GM18867 (cell line): ENCODE data around the gene TESK2.
"Not testable (repeated sequence)": the region's sequence is repeated elsewhere in the genome, so short reads cannot be mapped to it uniquely, and the experiment has no call there.

ENCODE experiments used
- ATAC-seq: cut with Tn5 transposase; IDR thresholded peaks from one replicate; pipeline ENCODE4 v1.9.1; 2021; ENCODE audit warnings: mild to moderate bottlenecking, moderate library complexity; ENCODE audit not compliant: unreplicated experiment

Gene TESK2

DNA sequence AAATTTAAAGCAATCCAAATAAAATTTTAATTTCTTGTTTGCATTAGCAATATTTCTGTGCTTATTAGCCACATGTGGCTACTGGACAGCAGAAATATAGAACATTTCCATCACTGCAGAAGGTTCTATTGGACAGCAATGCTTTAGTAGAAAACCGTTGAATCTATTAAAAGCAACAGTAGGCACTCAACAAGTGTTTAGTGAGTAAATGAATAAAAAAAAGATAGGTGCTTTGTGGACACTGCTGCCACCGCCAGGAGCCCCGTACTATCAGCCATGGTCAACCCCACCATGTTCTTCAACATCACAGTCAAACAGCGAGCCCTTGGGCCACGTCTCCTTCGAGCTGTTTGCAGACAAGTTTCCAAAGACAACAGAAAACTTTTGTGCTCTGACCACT is 76.2 kb downstream of the TESK2 start:
- no peak for ATAC-seq

DNA sequence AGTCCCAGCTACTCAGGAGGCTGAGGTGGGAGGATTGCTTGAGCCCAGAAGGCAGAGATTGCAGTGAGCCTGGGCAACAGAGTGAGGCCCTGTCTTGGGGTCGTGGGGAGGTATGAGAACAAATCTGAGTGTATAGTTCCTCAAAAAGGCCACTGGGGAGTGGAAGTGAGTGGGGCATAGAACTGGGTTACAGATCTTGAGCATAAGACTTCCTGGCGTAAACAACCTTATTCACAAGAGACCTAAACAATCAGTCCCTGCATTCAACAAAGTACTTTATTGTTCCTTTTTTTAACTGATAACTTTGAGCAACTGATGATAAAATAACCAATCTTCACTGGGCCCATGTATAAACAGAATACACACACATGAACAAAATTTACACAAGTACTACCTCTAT is 78.1 kb downstream of the TESK2 start:
- no peak for ATAC-seq

DNA sequence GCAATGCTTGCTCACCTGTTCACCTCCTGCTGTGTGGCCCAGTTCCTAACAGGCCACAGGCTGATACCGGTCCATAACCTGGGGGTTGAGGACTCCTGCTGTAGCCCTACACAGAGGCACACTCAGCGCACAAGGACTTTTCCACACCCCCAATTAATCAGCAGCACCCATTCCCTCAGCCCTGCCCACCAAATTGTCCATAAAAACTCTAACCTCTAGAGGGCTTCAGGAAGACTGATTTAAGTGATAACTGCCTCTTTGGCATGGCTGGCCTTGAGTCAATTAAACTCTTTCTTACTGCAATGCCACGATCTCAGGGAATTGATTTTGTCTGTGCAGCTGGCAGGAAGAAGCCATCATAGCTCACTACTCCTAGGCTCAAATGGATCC is 79.5 kb downstream of the TESK2 start:
- no peak for ATAC-seq

DNA sequence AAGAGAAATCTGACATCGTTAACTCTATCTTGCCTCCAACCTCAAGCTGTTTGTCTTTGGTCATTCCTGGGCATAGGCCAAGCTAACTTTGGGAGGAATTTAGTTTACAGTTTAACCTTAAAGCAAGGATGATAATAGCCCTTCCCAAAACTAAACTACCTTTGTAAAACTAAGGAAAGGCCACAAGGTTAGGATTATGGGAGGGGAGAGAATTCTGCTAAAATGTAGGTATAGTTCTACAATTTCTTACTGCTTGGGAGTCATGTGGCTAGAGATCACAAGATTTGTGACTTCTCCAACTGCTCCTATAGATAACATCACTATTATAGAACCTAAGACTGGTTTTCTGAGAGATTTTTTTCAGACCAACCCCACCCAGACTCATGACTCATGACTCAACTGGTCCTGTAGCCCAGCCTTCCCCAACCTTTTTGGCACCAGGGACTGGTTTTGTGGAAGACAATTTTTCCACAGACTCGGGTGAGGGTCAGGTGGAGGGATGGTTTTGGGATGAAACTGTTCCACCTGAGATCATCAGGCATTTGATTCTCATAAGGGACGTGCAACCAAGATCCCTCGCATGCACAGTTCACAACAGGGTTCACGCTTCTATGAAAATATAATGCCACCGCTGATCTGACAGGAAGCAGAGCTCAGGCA is 80.0 kb downstream of the TESK2 start:
- no peak for ATAC-seq

DNA sequence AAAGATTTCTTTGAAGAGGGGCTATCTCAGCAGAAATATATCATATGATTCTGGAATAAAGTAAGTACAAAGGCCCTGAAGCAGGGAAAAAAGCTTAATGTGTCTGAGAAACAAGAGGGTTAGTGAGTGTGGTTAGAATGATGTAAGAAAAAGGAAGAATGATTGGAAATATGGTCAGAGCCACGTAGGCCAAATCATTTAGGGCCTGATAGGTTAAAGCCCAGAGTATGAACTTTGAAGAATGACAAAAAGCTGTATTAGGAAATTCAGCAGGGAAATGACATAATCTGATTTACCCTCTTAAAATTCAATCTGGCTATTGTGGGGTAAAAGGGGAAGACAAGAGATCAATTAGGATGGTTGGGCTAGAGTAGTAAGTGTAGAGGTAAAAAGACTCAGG is 81.7 kb downstream of the TESK2 start:
- no peak for ATAC-seq

DNA sequence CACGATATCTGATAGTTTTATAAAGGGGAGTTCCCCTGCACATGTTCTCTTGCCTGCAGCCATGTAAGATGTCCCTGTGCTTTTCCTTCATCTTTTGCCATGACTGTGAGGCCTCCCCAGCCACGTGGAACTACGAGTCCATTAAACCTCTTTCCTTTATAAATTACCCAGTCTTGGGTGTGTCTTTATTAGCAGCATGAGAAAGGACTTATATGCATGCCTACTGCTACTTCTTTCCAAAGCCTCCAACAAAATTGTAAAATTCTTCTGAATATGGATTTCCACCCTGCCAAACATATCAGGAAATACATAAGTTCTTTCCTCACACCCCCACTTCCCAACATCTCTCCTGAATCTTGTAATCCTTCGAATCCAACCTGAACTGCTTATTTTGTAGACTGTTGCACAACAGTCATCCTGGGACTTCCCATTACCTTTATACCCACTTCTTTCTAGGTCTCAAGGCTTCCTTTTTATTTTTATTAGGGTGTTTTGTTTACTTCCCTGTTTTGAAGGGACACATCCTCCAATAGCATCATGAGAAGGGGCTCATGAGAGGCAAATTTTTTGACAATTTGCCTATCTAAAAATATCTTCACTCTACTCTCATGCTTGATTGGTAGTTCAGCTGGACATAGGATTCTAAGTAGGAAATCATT is 83.2 kb downstream of the TESK2 start:
- no peak for ATAC-seq

DNA sequence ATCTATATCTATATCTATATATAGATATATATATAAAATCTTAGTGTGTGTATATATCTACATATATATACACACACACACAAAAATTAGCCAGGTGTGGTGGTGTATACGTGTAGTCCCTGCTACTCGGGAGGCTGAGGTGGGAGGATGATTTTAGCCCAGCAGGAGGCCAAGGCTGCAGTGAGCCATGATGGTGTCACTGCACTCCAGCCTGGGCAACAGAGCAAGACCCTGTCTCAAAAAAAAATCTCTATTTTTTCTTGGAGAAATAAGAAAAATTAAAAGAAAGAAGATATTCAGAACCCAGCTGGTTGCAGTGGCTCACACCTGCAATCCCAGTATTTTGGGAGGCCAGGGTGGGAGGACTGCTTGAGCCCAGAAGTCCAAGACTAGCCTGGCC is 85.3 kb downstream of the TESK2 start:
- ATAC-seq = no peak

DNA sequence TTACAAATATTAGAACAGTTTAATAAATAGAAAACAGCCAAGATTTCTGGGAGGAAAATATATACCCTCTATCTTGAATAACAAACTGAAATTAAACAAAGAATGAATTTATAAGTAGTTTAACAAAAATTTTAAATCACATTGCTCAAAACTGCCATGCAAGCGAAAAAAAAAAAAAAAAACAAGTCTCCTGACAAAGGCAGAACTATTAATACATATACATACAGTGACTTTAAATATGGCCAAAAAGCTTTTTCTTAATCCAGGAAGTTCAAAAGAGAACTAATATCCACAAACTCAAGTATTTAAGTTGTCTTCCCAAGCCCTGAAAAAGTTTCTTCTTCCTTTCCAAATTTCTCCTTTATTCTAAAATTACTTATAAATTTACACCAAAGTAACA is 87.2 kb downstream of the TESK2 start:
- ATAC-seq = no peak

DNA sequence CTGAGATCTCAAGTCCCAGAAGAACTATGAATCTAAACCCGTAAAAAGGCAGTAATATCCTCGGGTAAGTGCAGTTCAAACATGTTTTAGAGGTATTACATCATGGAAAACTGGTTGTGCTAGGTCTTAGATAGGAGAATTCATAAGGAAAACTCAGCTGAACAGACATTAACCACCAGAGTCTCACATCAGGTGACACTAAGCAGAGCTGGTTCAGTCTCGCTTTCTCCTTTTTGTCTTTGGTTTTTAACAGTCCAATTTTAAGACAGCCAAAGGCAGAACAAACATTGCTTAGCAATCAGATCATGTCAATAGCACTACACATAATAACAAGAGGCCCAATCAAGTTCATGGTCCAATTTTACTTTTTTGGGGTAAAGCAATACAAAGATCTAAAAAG is 87.7 kb downstream of the TESK2 start:
- ATAC-seq = no peak

DNA sequence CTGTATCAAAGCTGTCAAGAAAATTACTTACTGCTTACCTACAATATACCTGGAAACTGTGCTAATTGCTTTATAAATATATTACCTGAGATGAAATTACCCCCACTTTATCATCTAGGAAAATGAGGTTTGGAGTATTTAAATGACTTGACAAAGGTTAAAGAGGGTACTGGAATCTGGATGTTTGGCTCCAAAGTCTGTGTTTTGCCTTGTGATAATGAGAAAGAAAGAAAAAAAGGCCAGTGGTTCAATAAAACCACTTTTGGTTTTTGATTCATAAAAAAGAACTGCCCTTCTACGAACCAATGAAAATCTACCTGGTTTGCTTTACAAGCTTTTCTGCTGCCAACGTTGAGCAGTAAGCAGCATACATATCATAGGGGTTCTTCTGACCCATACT is 89.4 kb downstream of the TESK2 start:
- no peak for ATAC-seq

DNA sequence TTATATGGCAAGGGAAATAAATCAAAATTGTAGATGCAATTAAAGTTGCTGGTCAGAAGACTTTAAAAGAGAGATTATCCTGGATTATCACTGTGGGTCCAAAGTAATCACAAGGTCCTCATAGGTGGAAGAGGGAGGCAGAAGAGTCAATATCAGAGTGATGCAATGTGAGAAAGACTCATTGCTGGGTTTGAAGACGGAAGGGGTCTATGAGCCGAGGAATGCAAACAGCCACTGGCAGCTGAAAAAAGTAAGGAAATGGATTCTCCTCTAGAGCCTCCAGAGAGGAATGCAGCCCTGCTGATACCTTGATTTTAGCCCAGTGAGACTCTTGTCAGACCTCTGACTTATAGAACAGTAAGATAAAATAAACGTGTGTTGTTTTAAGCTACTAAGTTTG is 90.9 kb downstream of the TESK2 start:
- ATAC-seq = no peak

DNA sequence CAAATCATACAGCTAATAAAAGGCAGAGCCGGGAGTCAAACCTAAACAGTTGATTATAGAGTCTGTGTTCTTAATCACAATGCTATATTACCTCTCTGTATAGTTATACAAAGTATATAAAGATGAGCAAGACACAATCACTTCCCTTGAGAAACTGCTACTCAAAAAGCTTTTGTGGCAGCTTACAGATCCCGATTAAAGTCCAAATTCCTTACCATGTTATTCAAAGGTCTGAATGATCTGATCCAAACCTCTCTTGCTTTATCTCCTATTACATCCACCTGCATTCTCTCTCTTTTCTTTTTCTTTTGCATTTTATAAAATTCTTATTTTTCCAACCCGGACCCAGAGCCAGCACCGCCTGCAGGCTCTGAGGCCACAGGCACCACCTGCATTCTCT is 93.7 kb downstream of the TESK2 start:
- no peak for ATAC-seq

DNA sequence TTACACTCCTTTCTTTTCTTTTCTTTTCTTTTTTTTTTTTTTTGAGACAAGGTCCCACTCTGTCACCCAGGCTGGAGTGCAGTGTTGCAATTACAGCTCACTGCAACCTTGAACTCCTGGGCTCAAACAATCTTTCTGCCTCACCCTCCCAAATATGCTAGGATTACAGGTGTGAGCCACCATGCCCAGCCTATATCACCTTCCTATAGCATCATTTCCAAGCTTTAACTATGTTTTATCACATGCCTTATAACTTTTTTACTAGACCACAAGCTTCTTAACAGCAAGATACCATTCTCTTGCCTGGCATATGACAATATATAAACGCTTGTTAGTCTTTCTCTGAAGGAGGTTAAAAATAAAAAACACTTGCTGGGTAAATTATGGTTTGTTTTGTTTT is 95.4 kb downstream of the TESK2 start:
- no peak for ATAC-seq

DNA sequence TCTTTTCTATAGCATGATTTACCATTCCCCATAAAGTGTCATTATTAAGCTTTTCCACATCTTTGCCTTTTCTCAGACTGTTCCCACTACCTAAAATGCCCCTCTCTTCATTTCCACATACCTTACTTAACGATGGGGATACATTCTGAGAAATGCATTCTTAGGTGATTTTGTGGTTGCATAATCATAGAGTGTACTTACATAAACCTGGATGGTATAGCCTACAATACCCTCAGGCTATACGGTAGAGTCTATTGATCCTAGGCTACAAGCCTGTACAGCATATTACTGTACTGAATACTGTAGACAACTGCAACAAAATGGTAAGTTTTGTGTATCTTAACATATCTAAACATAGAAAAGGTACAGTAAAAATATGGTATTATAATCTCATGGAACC is 95.9 kb downstream of the TESK2 start:
- ATAC-seq = no peak

DNA sequence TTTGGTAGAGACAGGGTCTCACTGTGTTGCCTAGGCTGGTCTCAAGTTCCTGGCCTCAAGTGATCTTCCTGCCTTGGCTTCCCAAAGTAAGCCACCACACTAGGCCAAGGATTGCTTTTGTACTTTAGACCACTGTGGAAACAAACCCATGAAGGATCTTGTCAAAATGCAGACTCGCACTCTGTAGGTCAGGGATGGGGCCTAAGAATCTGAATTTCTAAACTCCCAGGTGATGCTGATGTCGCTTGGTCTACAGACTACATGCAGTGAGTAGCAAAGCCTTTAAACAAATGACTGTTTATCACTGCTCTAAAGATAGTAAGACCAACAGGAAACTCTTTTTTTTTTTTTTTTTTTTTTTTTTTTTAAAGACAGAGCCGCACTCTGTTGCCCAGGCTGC is 96.6 kb downstream of the TESK2 start:
- peak; percentile 73 for ATAC-seq

DNA sequence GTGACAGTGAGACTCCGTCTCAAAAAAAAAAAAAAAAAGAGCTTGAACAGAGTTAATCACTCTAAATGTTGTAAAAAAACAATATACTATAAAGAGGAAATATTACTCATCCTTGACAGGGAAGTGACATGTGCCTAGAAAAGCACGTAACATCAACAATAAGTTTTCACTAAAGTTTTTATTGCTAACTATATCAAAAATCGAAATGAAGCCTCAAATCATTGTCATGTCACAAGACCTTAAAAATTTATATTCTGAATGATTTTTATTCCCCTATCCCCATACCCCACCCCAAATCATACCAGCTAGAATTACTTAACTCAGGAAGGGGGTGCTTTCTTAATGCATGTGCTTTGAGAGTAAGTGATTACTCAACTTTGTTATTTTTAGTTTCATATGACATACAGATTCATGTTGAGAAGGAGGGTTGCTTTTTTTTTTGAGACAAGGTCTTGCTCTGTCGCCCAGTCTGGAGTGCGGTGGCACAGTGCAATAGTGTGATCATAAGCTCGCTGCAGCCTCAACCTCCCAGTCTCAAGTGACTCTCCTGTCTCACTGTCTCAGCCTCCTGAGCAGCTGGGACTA is 97.2 kb downstream of the TESK2 start:
- peak; percentile 74 for ATAC-seq

DNA sequence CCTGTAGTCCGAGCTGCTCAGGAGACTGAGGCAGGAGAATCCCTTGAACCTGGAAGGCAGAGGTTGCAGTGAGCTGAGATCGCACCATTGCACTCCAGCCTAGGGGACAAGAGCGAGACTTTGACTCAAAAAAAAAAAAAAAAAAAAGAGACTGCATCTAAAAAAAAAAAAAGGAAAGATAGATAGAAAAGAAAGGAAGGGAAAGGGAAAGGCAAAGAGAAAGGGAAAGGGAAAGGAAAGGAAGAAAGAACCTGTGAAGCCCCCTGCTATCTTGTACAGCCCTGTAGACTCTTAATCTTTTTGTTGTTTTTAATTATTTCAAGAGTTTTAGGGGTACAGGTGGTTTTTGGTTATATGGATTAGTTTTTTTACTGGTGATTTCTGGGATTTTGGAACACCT is 104.7 kb downstream of the TESK2 start:
- no peak for ATAC-seq

DNA sequence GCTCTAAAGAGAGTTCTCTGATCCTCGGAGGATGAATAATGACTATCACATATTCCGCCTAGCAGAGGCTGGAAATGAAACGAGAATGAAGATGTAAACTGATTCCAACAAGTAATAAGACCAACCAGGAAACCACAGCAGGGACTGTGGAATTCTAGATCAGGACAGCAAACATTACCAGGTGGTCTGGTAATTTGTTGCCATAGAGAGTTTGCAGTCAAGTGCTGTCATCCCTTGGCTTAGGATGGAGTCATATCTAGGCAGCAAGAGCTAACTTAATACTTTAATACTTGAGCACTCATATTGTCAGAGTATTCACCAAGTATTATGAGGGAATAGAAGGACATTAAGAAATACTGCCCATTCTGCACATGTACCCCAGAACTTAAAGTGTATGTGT is 105.7 kb downstream of the TESK2 start:
- no peak for ATAC-seq

DNA sequence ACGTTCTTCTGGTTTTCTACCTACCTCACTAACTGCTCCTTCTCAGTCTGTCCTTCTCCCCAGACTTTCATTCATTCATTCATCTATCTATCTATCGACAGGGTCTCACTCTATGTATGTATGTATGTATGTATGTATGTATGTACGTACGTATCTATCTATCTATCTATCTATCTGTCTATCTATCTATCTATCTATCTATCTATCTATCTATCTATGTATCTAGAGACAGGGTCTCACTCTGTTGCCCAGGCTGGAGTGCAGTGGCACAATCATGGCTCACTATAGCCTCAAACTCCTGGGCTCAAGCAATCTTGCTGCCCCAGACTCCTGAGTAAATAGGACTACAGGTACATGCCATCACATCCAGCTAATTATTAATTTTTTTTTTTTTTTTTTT is 106.8 kb downstream of the TESK2 start:
- not testable (repeated sequence) for ATAC-seq

DNA sequence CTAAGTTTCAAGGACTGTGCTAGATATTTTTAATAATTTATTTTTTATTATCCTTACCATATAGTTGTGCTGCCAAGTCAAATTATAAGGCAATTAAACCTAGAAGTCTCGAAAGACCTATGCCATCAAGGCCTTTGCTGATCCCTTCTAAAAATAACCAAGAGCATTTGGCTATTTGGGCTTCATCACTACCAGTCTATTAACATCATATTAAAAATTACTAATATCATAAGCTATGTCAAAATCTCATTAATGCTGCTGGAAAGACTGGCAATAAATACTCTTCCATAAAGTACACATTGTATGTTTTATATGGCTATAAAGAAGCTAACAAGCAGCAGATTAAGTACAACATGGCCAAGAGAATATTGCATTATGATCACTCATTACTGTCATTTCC is 107.8 kb downstream of the TESK2 start:
- ATAC-seq = no peak

DNA sequence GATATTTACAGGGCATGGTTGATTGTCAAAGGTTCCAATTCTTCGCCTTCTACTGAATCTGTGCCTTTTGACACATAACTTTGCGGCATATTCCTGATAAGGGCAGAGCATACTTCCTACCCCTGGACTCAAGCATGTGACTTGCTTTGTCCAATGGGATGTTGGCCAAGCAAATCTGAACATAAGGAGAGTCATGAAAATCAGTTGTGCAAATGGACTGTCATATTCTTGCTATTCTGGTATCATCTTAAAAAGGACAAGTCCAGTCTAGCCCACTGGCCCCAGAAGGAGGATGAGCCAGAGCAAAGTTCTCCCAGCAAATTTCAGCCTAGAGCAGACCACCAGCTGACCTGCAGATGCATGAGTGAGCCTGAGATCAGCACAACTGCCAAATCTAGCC is 109.7 kb downstream of the TESK2 start:
- ATAC-seq = no peak

DNA sequence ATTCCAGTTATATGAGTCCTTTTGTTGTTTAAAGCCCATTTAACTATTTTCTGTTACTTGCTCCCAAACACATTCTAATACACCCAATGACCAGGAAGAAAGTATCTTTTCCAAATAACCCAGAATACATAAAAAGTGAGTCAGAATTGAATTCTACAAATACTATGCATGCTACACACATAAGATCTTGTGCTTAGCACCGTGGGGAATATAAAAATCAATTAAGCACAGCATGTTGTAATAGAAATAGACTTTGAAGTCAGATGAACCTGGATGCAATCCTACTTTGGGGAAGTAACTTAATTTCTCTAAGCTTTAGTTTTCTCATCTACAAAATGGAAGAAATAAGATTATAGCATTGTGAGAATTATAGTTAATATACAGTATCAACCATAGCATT is 110.2 kb downstream of the TESK2 start:
- no peak for ATAC-seq

DNA sequence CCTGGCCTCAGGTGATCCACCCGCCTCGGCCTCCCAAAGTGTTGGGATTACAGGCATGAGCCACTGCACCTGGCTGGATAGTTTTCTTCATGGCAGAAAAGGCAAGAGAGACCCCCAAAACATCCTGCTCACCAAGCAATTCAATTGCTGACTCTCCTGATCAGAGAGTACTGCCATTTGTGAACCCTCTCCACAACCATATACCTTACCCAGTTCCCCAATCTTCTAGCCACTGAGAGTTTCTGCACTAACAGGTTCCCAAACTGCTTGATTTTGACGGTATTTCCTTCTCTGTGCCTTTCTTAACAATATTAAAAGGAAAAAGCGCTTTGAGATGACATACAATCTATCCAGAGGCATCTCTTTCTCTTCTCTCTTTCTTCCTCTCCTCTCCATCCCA is 110.8 kb downstream of the TESK2 start:
- ATAC-seq = no peak
